Suppressor macrophage (primary cell): Measurements from ENCODE around the gene MSRB3.
"Not testable (repeated sequence)": the region's sequence is repeated elsewhere in the genome, so short reads cannot be mapped to it uniquely, and the experiment has no call there.

ENCODE experiments used
- DNase-seq, 4 experiments: peaks; one replicate each; pipeline ENCODE4 v3.0.0-alpha.2; 2020 to 2022
- total RNA-seq, 17 experiments: gene quantifications; one replicate each; lab custom pipeline; 2026; ENCODE audit warnings: mixed read lengths in 6 of 17, inconsistent platforms in 3 of 17; lab: John Stamatoyannopoulos, UW

Gene MSRB3
- 0 to 2.9 (median 0.06) reads per million in 17 experiments for total RNA-seq

DNA sequence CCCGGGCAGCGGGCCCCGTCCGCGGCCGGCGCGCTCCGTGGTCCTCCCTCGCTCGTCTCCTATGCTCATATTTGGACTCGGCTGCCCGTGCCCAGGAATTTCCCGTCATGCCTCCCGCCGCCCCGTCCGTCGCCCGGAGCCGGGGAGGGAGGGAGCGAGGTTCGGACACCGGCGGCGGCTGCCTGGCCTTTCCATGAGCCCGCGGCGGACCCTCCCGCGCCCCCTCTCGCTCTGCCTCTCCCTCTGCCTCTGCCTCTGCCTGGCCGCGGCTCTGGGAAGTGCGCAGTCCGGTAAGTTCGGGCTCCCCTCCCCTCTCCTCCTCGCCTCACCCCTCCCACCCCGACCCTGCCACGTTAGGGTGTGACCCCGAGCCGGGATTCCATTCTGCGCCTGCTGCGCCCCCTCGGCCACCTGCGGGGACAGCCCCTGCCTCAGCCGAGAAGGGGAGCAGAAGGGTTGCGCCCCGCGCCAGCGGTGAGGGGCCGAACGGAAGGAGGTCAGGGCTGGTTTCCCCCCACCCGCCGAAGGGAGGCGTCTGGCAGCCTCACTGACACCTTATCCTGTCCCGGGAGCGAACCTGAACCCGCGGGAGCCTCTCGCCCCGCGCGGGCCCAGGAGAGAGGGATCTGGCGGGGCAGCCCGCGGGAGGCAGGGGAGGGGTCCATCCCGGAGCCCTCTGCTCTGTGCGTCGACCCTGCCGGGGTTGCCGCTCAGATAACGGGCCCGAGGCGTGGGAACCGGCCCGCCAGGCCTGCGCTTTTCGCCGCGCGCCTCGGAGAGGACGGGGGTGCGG lies at the start of gene MSRB3:
Gene MSRB3, plus strand, starts transcription at position 108 of the 793 bp plus-strand sequence. CDS start 29,897 bp downstream, outside the sequence.
- DNase-seq = peak in 3 of 4 experiments; percentile 14 to 51 (median 37)

DNA sequence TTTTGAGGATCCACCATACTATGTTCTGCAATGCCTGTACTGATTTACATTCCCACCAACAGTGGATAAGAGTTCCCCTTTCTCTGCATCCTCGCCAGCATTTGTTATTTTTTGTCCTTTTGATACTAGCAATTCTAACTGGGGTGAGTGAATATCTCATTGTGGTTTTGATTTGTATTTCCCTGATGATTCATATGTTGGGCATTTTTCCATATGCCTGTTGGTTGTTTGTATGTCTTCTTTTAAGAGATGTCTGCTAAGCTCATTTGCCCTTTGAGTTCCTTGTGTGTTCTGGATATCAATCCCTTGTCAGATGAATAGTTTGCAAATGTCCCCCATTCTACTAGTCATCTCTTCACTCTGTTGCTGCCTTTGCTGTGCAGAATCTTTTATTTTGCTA lies 49.0 kb upstream of the MSRB3 start:
- peak in 3 of 4 experiments; percentile 9 to 28 (median 11) for DNase-seq

DNA sequence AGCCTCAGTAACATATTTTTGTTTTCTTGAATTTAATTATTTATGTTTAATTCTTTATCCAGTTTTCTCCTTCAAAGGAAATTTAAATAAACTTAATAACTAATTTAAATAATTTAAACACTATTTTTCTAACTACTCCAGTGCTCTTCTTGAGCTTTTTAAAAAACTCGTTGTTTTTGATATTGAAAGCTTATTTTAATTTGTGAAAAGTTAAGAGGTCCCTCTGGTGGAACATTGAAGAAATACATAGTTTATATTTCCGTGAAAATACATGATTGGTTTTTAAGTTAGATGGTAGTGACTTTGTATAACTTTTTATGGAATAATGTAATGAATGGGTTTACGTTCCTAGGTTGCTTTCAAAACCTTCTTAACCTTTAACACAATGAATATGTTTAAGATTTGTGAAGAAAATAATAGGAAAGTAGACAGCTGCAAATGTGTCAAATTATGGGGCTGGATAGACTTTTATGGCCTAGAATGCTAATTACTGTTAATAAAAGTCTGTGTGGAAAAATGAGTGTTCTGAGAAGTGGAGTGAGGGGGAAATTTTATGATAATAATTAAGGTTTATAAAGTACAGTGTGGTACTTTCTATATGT lies 45.9 kb upstream of the MSRB3 start:
- peak in 2 of 4 experiments; percentile 39 to 58 for DNase-seq

DNA sequence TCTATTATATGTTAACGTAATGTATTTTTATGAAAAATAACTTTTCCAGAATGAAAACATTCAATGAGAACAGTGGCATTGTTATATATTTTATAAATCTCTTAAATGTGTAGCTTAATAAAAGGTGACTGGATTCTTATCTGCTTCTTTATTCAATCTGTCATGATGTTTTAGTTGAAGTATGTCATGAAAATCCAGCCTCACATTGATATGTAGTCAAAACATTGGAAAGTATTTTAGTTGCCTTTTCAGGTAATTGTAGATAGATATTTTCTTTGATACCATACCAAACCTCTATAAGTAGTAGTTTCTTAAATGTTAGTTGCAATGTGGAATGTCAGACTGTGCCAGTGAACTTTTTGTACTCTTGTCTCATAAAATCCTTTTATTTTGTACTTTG lies 41.3 kb upstream of the MSRB3 start:
- no peak for DNase-seq

DNA sequence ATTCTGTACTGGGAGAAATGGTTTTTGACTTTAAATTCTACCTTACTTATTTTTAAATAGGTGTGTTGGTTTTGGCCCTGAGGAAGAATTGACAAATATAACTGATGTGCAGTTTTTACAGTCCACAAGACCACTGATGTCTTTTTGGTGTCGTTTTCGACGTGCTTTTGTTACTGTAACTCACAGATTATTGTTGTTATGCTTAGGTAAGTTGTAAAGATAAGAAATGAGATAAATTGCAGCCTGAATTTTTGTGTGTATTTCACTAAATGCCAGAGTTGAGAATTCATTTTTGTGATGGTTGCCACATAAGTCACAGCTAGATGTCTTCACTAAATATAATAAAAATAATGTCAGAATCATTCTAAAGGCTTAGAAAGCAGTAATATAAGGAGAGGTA lies 39.9 kb upstream of the MSRB3 start:
- no peak for DNase-seq

DNA sequence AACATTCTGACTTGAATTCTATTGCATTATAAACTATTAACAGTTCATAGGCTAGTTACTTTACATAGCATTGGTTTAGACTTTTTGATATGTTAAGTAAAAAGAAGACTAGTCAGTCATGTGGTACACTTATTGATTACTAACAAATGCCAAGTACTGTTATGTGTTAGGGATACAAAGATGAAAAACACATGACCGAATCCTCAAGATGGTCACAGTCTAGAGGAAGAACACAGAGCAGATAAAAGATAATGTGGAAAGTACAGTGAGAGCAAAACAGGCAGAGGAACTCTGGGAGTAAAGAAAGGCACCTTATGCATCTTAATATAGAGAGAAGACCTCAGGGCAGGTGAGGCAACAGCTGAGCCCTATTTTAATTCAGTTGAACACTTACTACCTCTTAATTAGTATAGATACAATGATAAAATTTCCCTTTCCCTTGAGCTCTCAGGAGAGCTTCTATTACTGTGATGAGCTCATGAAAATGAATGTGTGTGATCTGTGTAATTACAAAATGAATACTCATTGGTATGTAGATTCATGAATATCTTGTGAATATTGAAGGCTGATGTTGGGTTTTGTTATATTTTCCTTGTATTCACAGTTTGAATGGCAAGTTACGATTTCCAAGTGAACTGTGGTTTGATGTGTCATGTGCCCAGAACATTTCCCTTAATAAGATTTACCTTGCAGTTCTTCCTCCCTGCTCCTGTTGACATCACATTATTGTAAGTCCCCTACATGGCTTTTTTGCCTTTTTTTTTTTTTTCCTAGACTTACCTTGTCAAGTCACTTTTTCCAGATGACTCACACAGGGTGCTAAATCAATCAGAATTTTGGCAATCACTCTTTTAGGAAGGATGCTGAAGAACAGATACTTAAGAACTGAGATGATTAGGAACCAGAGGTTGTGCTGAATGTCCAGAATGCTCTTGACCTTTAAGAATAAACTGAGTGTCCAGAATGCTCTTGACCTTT lies 29.5 kb upstream of the MSRB3 start:
- DNase-seq = no peak

DNA sequence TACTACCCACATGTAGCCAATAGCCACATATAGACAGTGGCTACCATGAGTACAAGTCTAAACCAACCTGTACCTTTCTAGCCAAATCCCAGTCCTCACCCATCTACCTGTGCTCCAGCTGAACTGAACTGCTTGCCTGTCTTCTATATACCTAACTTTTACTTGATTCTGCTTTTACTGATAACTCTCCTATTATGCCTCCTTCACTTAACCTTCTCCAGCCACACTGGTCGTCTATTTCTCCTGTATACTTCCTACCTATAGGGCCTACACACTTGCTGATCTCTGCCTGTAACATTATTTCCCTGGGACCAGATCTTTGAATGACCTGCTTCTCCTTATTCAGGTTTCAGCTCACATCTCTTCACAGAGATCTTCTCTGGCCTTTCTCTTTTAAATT lies 26.0 kb upstream of the MSRB3 start:
- no peak for DNase-seq

DNA sequence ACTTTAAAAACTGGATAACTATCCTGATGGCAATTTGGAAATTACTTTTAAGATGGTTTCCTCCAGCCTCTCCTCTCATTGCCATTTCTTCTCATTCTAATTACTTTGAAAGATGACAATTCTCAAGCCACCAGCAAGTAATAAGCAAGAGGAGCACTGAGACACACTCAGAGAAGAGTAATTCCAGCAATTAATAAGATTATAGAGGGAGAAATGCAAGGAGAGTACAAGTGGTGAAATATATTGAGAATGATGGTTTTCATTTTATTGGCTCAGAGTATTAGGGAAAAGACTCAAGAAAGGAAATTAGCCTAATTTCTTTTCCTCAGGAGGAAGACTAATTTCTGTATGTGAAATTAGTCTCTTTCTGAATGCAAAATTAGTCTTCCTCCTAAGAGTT lies 20.5 kb upstream of the MSRB3 start:
- DNase-seq = no peak

DNA sequence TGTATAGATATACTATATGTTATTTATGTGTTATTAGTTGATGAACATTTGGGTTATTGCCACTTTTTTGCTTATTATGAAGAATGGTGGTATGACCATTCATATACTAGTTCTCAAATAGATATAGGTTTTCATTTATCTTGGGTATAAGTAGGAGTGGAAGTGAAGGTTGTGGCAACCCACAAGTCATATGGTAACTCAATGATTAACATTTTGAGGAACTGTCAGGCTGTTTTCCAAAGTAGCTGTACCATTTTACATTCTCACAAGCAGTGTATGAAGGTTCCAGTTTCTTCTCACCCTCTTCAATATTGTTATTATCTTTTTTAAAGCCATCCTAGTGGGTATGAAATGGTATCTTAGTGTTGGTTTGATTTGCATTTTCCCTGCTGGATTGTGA lies 19.0 kb upstream of the MSRB3 start:
- DNase-seq = no peak

DNA sequence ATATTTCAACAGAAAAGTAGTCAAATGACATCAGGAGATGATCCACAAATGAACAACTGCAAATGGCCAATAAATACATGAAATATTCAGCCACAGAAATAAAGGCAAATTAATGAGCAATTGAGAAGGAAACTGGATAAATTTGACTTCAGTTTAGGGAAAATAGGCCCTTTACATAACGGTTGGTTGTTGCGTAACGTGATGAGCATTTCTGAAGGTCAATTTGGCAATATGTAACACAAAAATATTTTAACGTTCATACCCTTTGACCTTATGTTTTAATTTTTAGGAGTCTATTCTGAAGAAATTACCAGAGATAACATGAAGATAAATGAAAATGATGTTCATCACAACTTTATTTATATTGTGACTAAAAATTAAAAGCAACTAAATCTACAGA lies 14.7 kb upstream of the MSRB3 start:
- DNase-seq = peak in 3 of 4 experiments; percentile 7 to 29 (median 22)

DNA sequence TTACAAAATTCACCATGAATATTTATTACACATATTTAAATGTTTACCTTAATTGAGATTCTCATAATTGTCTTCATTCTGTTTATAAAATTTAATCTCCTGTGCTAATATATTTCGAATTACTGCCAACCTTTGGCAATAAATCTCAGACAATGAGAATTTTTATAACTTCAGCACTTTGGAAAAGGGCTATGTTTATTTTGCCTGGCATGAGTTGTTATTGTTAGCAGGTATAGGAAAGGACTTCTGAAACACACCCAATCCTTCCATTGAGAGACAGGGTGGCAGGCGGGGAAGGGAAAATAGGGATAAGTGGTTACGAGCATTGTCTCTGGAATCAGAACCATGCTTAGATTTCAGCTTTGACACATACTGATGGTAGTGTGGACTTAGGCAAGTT lies 12.1 kb upstream of the MSRB3 start:
- no peak for DNase-seq

DNA sequence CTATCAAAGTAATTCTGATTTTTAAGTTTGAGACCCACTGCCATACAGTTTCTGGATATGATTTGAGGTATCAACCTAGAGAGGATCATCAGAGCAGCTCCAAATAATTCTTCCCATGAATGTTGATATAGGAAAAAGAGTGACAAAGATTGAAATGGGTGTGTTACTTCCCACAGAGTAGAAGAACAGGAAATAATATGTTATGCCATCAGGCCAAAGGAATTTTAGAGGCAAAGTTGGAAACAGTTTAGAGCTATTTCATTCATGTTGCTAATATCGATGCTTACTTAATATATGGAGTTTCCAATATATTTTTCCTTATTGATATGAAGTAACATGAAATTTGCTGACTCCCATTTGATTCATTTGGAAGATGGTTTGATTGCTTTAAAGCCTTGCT lies 8.9 kb upstream of the MSRB3 start:
- no peak for DNase-seq

DNA sequence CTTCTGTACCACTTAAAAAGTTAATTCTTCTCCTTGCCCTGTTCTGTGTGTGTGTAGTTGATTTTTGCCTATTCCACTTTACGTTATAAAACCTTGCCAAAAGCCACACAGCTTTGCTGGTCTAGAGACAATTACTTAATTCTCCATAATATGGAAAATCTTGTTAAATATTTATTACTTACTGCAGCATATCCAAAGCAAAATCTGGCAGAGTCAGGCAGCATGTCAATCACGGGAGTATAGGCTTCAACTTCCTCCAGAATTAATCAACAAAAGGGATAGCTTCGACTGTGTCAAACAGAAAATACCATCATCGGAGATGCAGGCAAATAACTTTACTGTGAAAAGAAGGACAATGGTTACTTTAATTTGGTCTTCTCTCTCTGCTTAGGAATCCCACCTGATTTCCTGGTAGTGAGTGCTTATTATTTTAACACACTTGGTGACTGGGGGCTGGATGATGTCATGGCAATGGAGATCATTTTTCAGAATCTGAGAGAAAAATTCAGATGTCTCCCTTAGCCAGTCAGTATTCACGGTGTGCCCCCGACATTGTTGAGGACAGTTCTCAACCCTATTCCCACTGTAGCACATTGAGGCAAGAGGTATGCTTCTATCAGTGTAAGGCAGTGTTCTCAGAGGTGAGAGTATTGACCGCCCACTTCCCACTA lies 3.7 kb upstream of the MSRB3 start:
- no peak for DNase-seq

DNA sequence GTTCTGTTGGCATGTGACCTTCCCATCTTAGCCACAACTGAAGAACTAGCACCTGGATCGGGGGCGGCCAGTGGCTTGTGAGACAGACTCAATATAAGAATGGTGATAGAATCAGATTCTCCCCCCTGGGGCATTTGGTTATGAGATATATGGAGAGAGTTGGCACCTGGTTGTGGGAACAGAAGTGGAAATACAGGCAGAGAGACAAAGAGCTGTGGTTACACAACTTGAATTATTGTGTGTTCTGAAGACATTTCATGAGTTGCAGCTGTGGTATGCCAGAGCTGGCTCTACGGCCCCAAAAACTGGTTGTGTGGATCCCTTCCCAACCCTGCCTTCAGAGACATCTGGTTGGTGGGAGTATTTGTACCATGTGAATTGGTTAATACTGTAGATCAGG lies 2.9 kb upstream of the MSRB3 start:
- DNase-seq = no peak

DNA sequence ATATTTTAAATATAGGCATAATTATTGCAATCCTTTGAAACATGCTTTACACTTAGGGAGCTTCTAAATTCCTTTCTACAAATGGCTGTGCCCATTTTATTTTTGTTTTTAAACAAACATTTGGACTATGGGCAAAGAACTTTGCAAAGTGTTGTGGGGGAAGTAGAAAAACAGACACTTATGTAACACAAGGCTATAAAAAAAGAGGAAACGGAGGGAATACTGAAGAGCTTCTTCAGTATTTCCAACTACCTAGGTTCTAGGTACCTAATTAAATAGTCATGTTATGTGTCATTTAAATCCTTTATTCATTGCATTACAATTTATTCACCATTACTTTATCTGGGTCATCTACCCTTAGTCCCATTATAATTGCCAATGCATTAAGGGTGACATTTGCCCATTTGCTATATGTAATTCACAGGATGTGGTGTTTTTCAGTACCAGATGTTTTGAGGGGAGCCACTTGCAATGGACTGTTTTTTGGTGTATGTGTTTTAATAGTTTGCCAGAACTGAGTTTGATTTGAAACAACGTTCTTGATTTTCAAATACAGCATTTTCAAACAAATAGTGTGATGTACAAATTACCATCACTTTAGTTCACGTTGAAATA lies 1.5 kb upstream of the MSRB3 start:
- peak in 2 of 4 experiments; percentile 44 to 56 for DNase-seq

DNA sequence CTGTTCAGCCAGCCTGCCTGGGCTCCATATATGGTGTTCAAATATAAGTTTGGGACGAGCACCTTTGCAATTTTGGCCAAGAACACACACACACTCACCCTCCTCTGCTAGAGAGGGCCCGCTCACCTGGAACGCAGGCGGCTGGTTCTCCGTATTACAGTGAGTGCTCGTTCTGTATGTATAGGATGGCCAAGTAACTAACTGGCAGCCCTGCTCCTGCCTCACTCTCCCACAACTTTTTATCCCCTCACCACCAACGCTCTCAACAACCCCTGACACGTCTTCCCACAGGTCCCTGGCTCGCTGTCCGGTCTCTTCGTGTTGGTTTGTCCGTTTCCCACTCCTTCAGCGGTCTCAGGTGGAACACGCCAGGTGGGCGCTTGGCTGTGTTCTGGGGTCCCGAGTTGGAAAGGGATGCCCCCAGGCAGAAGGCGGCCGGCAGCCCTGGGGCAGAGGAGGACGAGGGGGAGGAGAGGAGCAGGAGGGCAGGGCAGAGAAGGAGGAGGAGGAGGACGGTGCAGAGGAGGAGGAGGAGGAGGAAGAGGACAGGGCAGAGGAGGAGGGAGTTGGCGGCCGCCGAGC lies 398 bp upstream of the MSRB3 start:
- DNase-seq = no peak

DNA sequence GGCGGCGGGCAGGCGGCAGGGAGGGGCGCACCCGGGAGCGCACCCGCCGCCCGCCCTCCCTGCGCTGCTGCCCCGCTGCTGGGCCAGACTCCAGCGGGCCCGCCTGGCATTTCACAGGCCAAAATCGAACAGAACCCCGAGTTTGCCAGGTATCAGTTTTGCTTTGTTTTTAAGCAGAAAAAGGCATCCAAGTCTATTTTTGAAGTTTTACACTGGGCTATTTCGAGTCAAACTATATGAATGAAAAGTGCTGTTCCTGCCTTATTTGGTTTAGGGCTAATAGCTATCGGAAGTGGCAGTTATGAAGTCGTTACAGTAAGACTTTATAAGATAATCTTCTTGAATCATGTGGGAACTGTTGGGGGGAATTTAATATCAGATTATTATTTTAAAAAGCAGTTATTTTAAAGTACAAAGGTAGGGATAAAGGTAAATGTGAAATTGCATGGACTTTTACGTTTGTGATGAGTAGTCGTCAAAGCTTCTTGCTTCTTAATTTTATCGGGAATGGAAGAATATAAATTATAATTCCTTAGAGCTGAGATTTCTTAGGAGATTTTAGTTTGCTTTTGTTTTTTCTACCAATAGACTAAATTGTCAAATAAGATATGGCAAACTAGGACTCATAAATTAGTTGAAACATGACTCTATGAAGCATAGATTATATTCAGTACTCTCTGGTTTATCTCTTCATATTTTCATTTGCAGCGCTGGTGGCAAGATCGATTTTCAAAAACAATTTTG lies 1.1 kb downstream of the MSRB3 start:
- peak in 1 of 4 experiments; percentile 17 for DNase-seq

DNA sequence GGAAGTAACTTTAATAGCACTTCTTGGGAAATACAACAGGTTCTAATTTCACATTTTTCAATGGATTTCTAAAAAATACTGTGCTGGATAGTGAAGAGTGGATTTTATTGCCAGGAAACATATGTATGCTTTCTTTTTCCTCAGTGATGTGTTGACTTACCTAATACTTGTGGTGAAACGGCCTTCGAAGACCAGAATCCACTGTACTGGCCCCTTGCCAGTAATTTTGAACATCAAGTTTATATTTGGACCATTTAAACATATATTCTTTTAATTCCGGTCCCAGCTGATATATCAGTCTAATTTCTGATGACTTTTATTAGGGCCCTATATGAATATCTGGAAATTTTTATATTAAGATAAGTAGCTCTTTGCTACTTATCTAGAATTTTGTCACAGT lies 1.8 kb downstream of the MSRB3 start:
- DNase-seq = no peak

DNA sequence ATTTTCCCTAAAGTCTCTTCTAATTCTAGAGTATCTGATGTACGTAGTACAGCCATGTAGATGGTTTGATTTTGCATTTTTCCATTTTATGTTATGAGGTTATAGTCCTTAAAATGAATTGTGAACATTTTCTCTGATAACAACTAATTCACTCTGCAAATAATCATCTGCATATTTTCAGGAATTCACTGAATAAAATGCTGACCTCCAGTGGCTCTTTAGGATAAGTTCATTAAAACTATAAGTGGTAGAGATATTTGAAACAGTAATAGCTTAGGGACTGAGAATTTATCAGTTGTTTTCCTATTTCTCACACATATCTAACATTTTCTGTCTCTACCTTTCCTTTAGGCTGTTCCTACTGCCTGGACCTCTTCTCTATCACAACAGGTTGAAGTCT lies 4.4 kb downstream of the MSRB3 start:
- no peak for DNase-seq

DNA sequence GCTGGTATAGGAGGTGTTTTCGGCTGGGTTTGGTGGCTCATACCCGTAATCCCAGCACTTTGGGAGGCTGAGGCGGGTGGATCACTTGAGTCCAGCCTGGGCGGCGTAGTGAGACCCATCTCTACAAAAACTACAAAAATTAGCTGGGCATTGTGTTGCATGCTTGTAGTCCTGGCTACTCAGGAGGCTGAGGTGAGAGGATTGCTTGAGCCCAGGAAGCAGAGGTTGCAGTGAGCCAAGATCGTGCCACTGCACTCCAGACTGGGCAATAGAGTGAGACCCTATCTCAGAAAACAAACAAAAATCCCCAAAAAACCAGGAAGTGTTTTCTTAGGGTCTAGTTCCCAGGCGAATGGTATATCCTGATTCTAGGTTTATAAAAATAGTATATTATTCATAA lies 7.0 kb downstream of the MSRB3 start:
- DNase-seq = not testable (repeated sequence)

DNA sequence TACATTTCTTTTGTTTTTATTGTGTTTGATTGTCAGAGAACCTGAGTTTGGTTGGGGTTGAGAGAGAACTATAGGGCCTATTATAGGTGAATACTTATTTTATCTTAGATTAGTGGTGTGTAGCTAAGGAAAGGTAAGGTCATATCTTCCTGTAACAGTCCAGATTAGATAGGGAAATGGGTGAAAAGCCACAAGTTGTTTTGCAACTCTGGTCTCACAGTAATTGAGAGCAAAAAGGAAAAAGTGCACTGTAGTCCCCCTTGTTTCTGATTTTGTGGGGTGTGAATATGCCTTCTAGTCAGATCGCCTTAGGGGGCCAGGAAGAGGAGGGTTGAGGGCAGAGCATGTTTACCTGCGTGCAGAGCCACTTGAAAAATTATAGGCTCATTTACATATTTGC lies 8.9 kb downstream of the MSRB3 start:
- no peak for DNase-seq
